Psoas muscle (tissue), 8 donors: ENCODE data around the gene LRRC46. TPM values are rescaled to one million over a fixed set of nuclear protein-coding genes. Genes with fewer than 3 reads are reported as not detected.

Experiments
- ATAC-seq, 4 donors: fragments of 200-7000 bp; cut with Tn5 transposase; one replicate each; pipeline ENCODE4 v1.9.1; 2020; ENCODE audit warnings: moderate library complexity in 3 of 4, mild to moderate bottlenecking in 2 of 4
- DNase-seq, 2 donors: peaks; one replicate each; pipeline ENCODE4 v3.0.0-alpha.2; 2020
- H3K27ac ChIP-seq: fragments of 200-600 bp; one replicate; pipeline ENCODE4 v1.8.0; 2022
- H3K27me3 ChIP-seq, 3 donors: fragments of 200-600 bp in 1 of 3; one replicate each; pipeline versions ENCODE4 v1.6.1 to v1.8.0; 2013 to 2022; ENCODE audit warnings: low read length in 2 of 3, mild to moderate bottlenecking in 2 of 3, moderate library complexity in 1 of 3; ENCODE audit not compliant: insufficient read depth in 3 of 3
- H3K36me3 ChIP-seq, 2 donors: fragments of 200-600 bp in 1 of 2; one replicate each; pipeline versions ENCODE4 v1.6.1 to v1.8.0; 2013 to 2022; ENCODE audit warnings: low read depth in 1 of 2, mild to moderate bottlenecking in 1 of 2, moderate library complexity in 1 of 2; ENCODE audit not compliant: insufficient read depth in 1 of 2
- H3K4me1 ChIP-seq: fragments of 200-600 bp; one replicate; pipeline ENCODE4 v1.8.0; 2022
- H3K4me3 ChIP-seq: fragments of 200-600 bp; one replicate; pipeline ENCODE4 v1.8.0; 2022; ENCODE audit warnings: mild to moderate bottlenecking
- H3K9me3 ChIP-seq: fragments of 200-600 bp; one replicate; pipeline ENCODE4 v1.8.0; 2022
- CTCF ChIP-seq: fragments of 200-600 bp; IDR thresholded peaks from one replicate; pipeline ENCODE4 v1.8.0; 2022; ENCODE audit warnings: antibody characterized with exemption
- WGBS, 3 donors: extraction: QIAGEN DNeasy Blood & Tissue Kit; methylation state at CpG; one replicate each; pipeline versions ENCODE4 v1.1.6 to v1.1.7; 2013; 5-methylcytosine and 5-hydroxymethylcytosine counted together
- intact Hi-C, 2 donors: fragments of 100-400 bp; cut with DNase I; formaldehyde crosslinking; loops; one replicate each; pipeline versions ENCODE4 v1.11.0 to v1.14.2; 2022
- polyA plus RNA-seq, 3 donors: library from polyadenylated mRNA; stranded (reverse); fragments of 200-250 nt; gene quantifications; one replicate each; pipeline ENCODE4 v1.2.3, GENCODE V29; 2013
- total RNA-seq, 4 donors: library from RNA; stranded (reverse); fragmentation: NEBNext Ultra II Directional in 2 of 4; extraction: Animal tissue kit (Norgen Biotek cat#: 25700) in 2 of 4; gene quantifications; one replicate each; pipeline versions ENCODE4 v1.2.1 to v1.2.4, GENCODE V29; 2021 to 2023
- donor health status: healthy with polysubstance abuse.
- donor health status: DM: no; HTN: no; CAD: no; lungs with moderate emphysema.
- donor health status: Bipolar disorder and iron deficiency.
- donor health status: healthy.
- donor health status: DM: yes; HTN: yes; CAD: no.
- donor health status: DM: no; HTN: no; CAD: no.
- donor health status: DM: no; HTN: no; CAD: no.
- donor health status: DM: yes; HTN: yes; CAD: no.

Gene LRRC46
- total and polyA plus RNA-seq, 7 donors, result 0.08 to 0.54 (median 0.22) TPM; not detected in 2

DNA sequence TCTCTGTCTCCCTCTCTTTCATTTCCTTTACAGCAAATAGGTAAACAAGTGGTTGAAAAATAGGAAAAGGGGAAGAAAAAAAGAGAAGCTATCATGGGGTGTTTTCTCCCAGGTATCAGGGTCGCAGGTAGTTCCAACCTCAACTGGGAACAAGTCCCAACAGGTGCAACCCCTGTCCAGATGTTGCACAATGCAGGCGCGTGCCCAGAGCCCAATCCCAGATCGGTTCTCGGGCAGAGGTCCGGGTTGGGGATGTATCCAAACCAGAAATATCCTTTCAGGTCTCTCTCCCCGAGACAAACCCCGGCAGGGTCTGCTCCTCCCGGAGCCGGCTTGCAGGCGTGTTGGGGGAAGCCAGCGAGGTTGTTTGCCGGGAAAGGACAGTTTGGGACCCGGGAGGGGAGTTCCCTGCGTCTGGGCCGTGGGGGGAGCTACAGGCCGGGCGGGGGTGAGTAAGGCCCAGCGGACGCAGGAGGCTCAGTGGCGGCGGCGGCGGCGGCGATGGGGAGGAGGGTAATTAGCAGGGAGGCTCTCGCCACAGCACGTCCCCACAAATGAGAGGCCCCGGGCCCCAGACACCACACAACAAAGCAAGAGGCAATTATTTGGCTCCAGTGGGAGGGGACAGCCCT lies 40.7 kb downstream of the LRRC46 start:
- H3K4me3 ChIP-seq, result no peak overlapping the region
- intact Hi-C loops, result no loop called here
- no peaks in the 10 kb centered on the region for H3K36me3 ChIP-seq
- ATAC-seq, result peak in 1 of 4 donors; percentile 22
- no peak overlapping the region for H3K27ac ChIP-seq
- H3K4me1 ChIP-seq, result no peaks in the 10 kb centered on the region
- WGBS, 3 donors, result 14 to 26% (median 16%) methylated on average over 22 to 29 of the region's 29 CpGs
- H3K9me3 ChIP-seq, result no peaks in the 10 kb centered on the region
- peaks cover 0 to 85% (median 28%) of the 10 kb centered on the region in 3 donors for H3K27me3 ChIP-seq
- no peak for TF ChIP-seq CTCF
- DNase-seq, result no peak

- H3K27me3 ChIP-seq, result peaks cover 0 to 91% (median 26%) of the 10 kb centered on the region in 3 donors
- no peak for DNase-seq
Observed at GRCh38 chr17:47872651-47873161, 41.2 kb downstream of the LRRC46 start.

DNA sequence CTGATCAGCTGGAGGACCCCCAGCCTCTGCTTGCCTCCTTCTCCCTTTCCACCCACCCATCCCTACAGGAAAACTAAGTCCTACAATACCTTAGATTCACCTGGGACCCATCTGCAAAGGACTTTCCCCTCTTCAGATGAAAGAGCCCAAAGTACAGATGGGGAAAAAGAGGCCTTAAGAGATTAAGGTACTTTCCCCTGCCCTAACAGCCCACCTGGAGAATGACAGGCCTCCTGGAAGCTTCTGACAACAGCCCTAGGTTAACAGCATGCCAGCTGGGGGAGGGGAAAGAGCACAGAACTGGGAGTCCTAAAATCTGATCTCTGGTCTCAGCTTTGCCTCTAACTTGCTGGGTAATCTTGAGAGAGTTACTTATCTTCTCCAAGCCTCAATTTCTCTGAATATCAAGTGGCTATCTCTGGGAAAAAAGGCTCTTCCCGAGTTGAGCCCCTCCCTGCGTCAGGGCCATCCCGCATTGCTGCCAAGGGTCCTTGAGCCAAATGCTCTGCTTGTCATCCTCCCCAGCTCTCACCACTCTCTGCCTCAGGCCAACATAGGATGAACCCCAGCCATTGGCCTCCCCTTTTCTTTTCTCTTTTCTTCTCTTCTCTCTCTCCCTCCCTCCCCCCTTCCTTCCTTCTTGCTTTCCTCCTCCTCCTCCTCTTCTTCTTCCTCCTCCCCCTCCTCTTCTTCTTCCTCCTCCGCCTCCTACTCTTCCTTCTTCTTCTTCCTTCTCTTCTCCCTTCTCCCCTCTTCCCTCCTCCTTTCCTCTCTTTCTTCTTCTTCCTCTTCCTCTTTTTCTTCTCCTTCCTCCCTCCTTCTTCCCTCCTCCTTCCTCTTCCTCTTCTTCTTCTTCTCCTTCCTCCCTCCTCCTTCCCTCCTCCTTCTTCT lies 42.0 kb downstream of the LRRC46 start:
- H3K27ac ChIP-seq, result no peak overlapping the region
- no peak for TF ChIP-seq CTCF
- ATAC-seq, result no peak
- 40 to 48% (median 43%) methylated on average over 4 of the region's 4 CpGs for WGBS, 3 donors
- no peak for DNase-seq
- no peaks in the 10 kb centered on the region for H3K36me3 ChIP-seq
- no peaks in the 10 kb centered on the region for H3K9me3 ChIP-seq
- H3K4me1 ChIP-seq, result no peaks in the 10 kb centered on the region
- H3K27me3 ChIP-seq, result peaks cover 0 to 92% (median 26%) of the 10 kb centered on the region in 3 donors
- H3K4me3 ChIP-seq, result no peak overlapping the region
- intact Hi-C loops, result no loop called here

More at GRCh38 chr17:47872651-47873161, 41.2 kb downstream of the LRRC46 start:
- ATAC-seq, result peak in 1 of 4 donors; percentile 51
- no peak overlapping the region for H3K4me3 ChIP-seq
- no peaks in the 10 kb centered on the region for H3K9me3 ChIP-seq
- 21 to 23% (median 21%) methylated on average over 15 of the region's 15 CpGs for WGBS, 3 donors
- H3K27ac ChIP-seq, result no peak overlapping the region
- H3K36me3 ChIP-seq, result no peaks in the 10 kb centered on the region
- no peaks in the 10 kb centered on the region for H3K4me1 ChIP-seq
- intact Hi-C loops, result no loop called here
- TF ChIP-seq CTCF, result no peak

DNA sequence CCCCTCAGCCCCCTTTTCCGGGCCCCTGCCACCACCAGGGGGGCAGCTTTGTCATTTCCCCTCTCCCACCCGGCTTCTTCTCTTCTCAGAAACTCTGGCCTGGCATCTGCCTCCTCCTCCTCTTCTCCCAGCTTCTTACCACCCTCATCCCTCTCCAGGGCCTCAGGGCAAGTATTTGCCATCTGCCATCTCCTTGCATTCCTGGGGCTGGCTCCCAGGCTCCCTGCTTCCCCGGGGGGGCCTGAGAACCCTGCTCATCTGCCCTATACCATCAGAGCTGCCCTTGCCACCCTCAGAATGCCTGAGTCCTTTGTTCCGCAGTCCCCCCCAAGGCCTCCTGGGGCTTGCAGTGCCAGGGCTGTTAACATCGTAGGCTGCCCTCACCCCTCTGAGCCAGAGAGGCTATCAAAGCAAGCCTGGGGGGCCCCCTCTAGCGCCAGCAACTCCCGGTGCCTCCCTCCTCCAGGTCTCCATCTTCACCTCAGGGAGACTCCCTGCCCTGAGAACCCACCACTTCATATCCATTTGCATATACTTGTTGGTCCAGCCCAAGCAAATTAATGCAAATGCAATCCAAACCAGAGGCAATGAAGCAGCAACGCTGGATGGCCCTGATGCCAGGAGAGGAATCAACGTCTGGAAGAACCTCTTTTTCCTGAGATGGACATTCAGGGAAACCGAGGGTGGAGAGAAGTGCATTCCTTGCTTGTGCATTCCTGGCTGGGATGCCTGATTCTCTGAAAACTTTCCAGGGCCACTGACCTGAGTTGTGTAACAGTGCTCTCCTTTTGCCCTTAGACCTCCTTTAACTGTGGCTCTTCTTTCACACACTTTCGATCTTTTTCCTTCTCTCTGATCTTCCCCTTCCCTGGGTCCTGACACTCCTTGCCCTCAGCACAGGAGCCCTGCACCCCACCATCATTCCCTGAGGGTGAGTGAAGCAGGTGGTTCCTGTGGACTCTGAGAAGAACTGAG lies 43.8 kb downstream of the LRRC46 start:
- no peak overlapping the region for H3K27ac ChIP-seq
- H3K9me3 ChIP-seq, result no peaks in the 10 kb centered on the region
- H3K36me3 ChIP-seq, result no peaks in the 10 kb centered on the region
- no peak for TF ChIP-seq CTCF
- no peaks in the 10 kb centered on the region for H3K4me1 ChIP-seq
- intact Hi-C loops, result no loop called here
- 40 to 47% (median 46%) methylated on average over 11 of the region's 11 CpGs for WGBS, 3 donors
- H3K27me3 ChIP-seq, result peaks cover 0 to 76% (median 22%) of the 10 kb centered on the region in 3 donors
- ATAC-seq, result no peak
- no peak overlapping the region for H3K4me3 ChIP-seq
- no peak for DNase-seq
